Left forelimb (tissue), 1 donor: Measurements from ENCODE around the gene GOLGA7B.
"Not testable (repeated sequence)": the region's sequence is repeated elsewhere in the genome, so short reads cannot be mapped to it uniquely, and the experiment has no call there.

Experiments used
- DNase-seq: peaks from one replicate; pipeline ENCODE4 v3.0.0-alpha.2; 2018; ENCODE audit warnings: low spot score

The GOLGA7B gene

GRCh38 chr10:97831259-97831658 lies 18.4 kb upstream of the GOLGA7B start:
- no peak for DNase-seq

DNA sequence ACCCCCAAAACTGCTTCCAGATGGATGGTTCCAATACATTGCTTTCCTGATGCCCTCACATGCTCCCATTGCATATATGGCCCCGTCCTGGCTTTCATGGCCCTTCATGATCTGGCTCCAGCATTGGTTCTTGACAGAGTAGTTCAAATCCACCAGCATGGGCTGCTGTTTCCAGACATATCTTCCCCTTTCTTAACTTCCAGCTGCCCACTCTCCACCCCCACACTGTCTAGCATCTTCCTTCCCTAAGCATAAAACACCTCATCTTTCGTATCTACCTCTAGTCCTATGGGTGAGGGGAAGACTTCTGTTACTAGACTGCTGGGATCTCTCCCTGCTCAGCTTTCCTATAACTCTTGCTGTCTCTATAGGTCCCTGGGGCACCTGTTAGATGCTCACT lies 13.2 kb upstream of the GOLGA7B start:
- DNase-seq = no peak

- no peak for DNase-seq
These were observed 11.6 kb upstream of the GOLGA7B start for GRCh38 chr10:97838091-97838490.

DNA sequence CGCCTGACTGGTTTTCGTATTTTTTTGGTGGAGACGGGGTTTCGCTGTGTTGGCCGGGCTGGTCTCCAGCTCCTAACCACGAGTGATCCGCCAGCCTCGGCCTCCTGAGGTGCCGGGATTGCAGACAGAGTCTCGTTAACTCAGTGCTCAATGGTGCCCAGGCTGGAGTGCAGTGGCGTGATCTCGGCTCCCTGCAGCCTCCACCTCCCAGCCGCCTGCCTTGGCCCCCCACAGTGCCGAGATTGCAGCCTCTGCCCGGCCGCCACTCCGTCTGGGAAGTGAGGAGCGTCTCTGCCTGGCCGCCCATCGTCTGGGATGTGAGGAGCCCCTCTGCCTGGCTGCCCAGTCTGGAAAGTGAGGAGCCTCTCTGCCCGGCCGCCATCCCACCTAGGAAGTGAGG lies 8.5 kb upstream of the GOLGA7B start:
- not testable (repeated sequence) for DNase-seq

GRCh38 chr10:97842114-97842513 lies 7.5 kb upstream of the GOLGA7B start:
- not testable (repeated sequence) for DNase-seq

GRCh38 chr10:97842656-97843280 lies 6.9 kb upstream of the GOLGA7B start:
- no peak for DNase-seq

DNA sequence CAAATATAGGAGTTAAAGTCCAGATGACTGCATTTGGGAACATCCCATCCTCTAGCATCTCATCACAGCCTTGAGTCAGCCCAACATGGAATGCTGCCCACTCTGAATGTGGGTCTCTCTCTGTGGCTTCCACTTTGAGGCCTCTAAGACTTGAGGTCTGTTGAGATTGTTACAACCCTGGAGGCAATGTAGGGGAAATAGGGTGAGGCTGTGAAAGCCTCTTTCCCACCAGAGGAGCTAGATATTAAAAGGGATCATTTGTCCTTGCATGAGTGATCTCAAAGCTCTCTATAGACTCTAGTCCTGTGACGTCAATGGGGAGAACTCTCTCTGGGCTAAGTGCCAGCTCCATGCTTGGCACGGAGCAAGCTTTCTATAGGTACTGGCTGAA lies 6.4 kb upstream of the GOLGA7B start:
- DNase-seq = no peak

GRCh38 chr10:97843972-97844371 lies 5.7 kb upstream of the GOLGA7B start:
- DNase-seq = not testable (repeated sequence)

DNA sequence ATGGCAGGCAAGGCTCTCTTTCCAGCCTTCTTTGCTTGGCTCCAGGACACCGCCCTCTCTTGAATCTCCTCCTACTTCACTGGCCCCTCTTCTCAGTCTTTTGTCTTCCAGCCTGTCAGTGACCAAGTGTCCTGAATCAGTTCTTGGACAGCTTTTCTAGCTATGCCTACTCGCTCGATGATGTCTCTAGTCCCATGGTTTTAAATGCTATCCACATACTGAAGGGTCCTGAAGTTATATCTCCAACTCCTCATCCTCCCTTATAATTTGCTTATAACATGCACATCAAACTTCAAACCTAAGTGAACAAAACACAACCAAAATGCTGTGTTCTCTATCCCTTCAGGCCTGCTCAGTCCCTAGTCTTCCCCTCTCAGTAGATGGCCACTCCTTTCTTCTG lies 5.0 kb upstream of the GOLGA7B start:
- no peak for DNase-seq

DNA sequence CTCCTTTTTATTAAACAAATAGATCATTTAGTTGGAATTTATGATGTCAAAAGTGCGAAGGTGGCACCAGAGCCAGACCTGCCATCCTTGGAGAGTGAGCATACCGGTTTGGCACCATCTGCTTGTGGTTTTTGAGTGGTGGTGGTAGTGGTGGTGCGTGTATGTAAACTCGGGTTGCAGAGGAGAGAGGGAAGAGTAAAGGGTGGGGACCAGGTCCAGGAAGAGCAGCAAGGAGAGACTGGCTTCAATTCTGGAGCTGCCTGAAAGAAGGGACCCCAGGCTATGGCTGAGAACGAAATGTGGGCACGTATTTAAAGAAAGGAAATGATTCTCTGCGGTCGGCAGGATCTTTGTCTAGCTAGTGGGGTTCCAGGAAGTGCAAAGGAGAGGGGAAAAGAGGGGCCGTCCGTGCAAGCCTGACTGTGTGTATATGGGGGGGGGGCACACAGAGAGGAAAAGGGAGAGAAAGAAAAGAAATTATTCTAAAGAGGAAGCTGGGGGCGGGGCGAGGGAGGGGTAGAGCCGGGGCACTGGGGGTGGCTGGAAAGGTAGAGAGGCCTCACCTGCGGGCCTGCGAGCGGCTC lies 448 bp upstream of the GOLGA7B start:
- no peak for DNase-seq

- no peak for DNase-seq
These were observed 803 bp downstream of the GOLGA7B start for GRCh38 chr10:97850446-97850845.

DNA sequence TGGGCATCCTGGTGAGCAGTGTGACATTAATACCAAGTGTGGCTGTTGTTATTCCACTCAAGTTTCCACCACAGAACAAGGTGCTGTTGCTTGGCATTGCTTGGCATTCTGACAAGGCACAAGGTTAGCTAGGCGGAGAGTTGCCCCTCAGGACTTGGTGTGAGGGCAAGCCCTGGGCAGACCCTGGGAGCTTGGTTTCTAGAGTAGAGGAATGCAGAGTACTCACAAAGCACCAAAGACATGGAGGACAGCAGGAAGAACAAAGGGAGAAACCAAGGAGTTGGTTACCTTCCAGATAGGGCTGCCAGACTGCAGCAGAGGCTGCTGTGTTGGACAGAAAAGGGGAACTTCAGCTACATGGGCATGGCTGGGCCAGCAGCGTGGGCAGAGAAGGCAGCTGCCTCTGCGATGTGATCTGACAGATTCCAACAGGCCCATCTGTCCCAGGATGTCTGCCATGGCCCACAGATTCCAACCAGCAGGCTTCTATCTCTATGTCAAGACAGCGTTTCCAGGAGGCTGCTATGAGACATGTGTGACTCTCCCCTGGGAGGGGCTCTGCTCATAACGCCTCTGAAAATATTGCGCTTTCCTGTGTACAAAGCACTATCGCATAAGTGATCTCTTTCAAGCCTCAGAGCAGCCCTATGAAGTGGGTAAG lies 1.8 kb downstream of the GOLGA7B start:
- no peak for DNase-seq

GRCh38 chr10:97852277-97852676 lies 2.6 kb downstream of the GOLGA7B start:
- no peak for DNase-seq

- DNase-seq = no peak
These were observed 3.3 kb downstream of the GOLGA7B start for GRCh38 chr10:97852840-97853405.

DNA sequence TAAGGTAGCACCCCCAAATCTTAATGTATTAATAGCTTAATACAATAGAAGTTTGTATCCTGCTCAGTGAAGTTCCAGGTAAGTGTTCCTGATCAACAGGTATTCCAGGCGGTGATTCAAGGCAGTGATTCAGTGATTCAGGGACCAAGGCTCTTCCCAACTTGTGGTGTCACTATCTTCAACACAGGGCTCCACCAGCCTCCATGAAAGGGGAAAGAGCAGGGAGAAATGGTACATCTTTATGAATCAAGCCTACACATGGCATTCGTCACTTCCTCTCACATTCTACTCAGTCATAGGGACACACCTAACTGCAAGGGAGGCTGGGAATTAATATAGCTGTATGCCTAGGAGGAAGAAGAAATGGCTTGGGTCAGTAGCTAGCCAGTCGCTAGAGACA lies 5.1 kb downstream of the GOLGA7B start:
- no peak for DNase-seq

GRCh38 chr10:97858001-97858439 lies 8.4 kb downstream of the GOLGA7B start:
- DNase-seq = no peak

- DNase-seq = peak; percentile 47
These were observed 11.6 kb downstream of the GOLGA7B start for GRCh38 chr10:97861097-97861750.

GRCh38 chr10:97861924-97862323 lies 12.3 kb downstream of the GOLGA7B start:
- no peak for DNase-seq

- DNase-seq = no peak
These were observed 14.2 kb downstream of the GOLGA7B start for GRCh38 chr10:97863808-97864207.

- no peak for DNase-seq
These were observed 15.8 kb downstream of the GOLGA7B start for GRCh38 chr10:97865488-97865887.

DNA sequence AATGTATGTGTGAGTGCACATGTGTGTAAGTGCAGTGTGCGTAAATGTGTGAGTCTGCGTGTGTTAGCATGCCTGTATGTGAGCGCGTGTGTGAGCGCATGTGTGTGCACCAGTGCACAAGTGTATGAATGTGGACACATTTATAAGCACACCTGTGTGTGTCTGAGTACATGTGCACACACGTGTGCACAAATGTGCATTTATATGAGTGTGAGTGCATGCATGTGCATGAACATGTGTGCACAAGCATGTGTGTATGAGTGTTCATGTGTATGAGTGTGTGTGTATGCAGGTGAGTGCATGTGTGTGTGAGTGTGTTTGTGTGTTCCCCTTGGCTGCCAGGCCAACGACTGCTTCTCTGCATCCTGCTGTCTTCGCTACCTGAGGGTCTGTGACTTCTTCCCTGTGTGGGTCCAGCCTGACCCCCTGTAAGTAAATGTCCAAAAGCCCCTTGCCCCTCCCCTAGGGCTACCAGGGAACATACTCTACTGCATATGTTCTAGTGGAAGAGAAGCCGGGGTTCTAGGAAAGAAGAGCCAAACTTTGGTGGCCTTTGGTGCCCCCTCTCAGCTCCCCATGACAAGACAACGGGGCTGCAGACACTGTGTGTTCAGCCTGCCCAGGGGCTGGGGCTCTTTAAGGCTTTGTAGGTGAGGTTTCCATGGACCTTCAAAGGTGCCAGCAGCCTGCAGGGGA lies 17.0 kb downstream of the GOLGA7B start:
- DNase-seq = peak; percentile 46

DNA sequence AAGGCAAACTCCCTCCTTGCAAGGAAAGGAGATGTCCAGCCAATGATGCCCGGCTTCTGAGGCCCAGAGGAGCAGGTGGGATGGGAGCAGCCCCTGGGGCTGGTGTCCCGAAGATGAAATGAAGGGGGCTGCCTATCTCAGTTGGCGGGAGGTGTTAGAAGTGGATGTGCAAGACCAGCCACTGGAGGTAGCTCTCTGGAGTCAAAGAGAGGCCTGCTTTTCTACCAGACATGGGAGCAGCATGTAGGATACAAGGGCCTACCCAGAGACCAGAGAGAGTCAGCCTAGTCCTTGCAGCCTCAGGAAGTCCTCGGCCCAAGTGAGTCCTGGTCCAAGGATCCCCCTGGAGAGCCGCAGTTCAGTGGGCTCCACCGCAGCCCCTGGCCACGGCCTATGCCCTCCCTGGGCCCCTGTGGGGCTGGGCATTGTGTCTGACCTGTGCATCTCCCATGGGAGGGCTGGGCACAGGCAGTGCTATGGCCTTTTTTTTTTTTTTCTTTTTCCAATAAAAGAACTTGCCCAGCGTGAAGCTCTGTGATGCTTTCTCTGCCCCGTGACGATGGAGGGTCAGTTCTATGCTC lies 17.7 kb downstream of the GOLGA7B start:
- peak; percentile 31 for DNase-seq
